H1 (cell line): ENCODE results near the gene CYB561. TPM values are rescaled to one million over a fixed set of nuclear protein-coding genes. Genes with fewer than 3 reads are reported as not detected.

Source experiments
- CTCF ChIA-PET: fragments of 300-600 bp; sonication (Branson Sonifier 250); formaldehyde crosslinking; loops from one replicate; lab custom pipeline; 2021; ENCODE audit not compliant: partially characterized antibody; lab: Charles Lee
- POLR2A ChIA-PET: fragments of 300-600 bp; sonication (Branson Sonifier 250); formaldehyde crosslinking; loops from one replicate; lab custom pipeline; 2021; ENCODE audit warnings: inconsistent platforms; ENCODE audit not compliant: partially characterized antibody; lab: Charles Lee
- DNase-seq, 2 experiments: peaks; one replicate each; pipeline versions ENCODE4 v3.0.0 to v3.0.0-alpha.2; 2010 to 2022; ENCODE audit warnings: low spot score in 2 of 2, low read depth in 1 of 2, mixed read lengths in 1 of 2
- FAIRE-seq: peaks from 2 replicates; lab custom pipeline; 2011; peaks lifted over from hg19 to GRCh38; lab: Jason Lieb, UNC
- H2AFZ ChIP-seq: 2 replicates; pipeline ENCODE4 v1.8.1; 2012; ENCODE audit warnings: low read length, inconsistent platforms
- H2AK5ac ChIP-seq: 2 replicates; pipeline ENCODE4 v1.6.1; 2013; ENCODE audit warnings: low read depth, low read length
- H2BK120ac ChIP-seq: replicated peaks from 2 replicates; pipeline ENCODE3; 2013; ENCODE audit warnings: low read depth, low read length, inconsistent platforms
- H2BK12ac ChIP-seq: 2 replicates; pipeline ENCODE4 v1.6.1; 2013; ENCODE audit warnings: low read depth, low read length
- H2BK15ac ChIP-seq: 2 replicates; pipeline ENCODE4 v1.6.1; 2013; ENCODE audit warnings: low read length
- H2BK20ac ChIP-seq: 2 replicates; pipeline ENCODE4 v1.6.1; 2013; ENCODE audit warnings: low read length
- H2BK5ac ChIP-seq: 2 replicates; pipeline ENCODE4 v1.6.1; 2013; ENCODE audit warnings: low read depth, low read length
- H3K14ac ChIP-seq: 2 replicates; pipeline ENCODE4 v1.6.1; 2013; ENCODE audit warnings: inconsistent platforms; ENCODE audit not compliant: insufficient read length
- H3K18ac ChIP-seq: 2 replicates; pipeline ENCODE4 v1.6.1; 2013; ENCODE audit warnings: low read length; ENCODE audit errors: extremely low read depth
- H3K23ac ChIP-seq: 2 replicates; pipeline ENCODE4 v1.6.1; 2013; ENCODE audit warnings: inconsistent platforms; ENCODE audit not compliant: insufficient read length
- H3K23me2 ChIP-seq: 2 replicates; pipeline ENCODE4 v1.6.1; 2013; ENCODE audit warnings: low read depth, low read length
- H3K27ac ChIP-seq: 2 replicates; pipeline ENCODE4 v1.6.1; 2011; ENCODE audit warnings: low read depth, low read length, inconsistent platforms
- H3K27me3 ChIP-seq, 4 experiments: replicated peaks in 1 of 4; 1 replicate in 1 of 4; 2 replicates in 3 of 4; pipeline versions ENCODE4 v1.6.1 to v1.8.1; 2011 to 2013; ENCODE audit warnings: low read length in 3 of 4, mild to moderate bottlenecking in 3 of 4, inconsistent platforms in 2 of 4, mixed read lengths in 2 of 4, moderate library complexity in 1 of 4; ENCODE audit not compliant: control insufficient read depth in 3 of 4, insufficient read depth in 3 of 4; ENCODE audit errors: extremely low read depth in 1 of 4
- H3K36me3 ChIP-seq, 4 experiments: 2 replicates each; pipeline versions ENCODE4 v1.6.1 to v1.8.1; 2011 to 2013; ENCODE audit warnings: mild to moderate bottlenecking in 4 of 4, low read length in 3 of 4, moderate library complexity in 2 of 4, control low read depth in 1 of 4, inconsistent platforms in 1 of 4; ENCODE audit not compliant: insufficient read depth in 4 of 4, control insufficient read depth in 2 of 4
- H3K4ac ChIP-seq: replicated peaks from 2 replicates; pipeline ENCODE3; 2013; ENCODE audit warnings: low read length, low read depth, mixed read lengths, inconsistent platforms; ENCODE audit not compliant: insufficient read length
- H3K4me1 ChIP-seq, 4 experiments: replicated peaks in 1 of 4; 1 replicate in 1 of 4; 2 replicates in 3 of 4; pipeline versions ENCODE4 v1.6.1 to v1.8.1; 2011 to 2013; ENCODE audit warnings: low read length in 3 of 4, inconsistent platforms in 2 of 4, mixed read lengths in 1 of 4; ENCODE audit not compliant: insufficient read depth in 4 of 4, control insufficient read depth in 3 of 4
- H3K4me2 ChIP-seq, 2 experiments: 2 replicates each; pipeline versions ENCODE4 v1.6.1 to v1.8.1; 2011 to 2013; ENCODE audit warnings: low read depth in 2 of 2, low read length in 2 of 2, control low read depth in 1 of 2, inconsistent platforms in 1 of 2, mild to moderate bottlenecking in 1 of 2; ENCODE audit not compliant: insufficient read depth in 1 of 2
- H3K4me3 ChIP-seq, 4 experiments: fragments of 200-600, 300-600 bp in 1 of 4; sonication (generic), shearing (Covaris generic), sonication (Bioruptor Twin) in 1 of 4; 2 replicates each; pipeline versions ENCODE4 v1.5.1 to v1.8.1; 2011 to 2016; ENCODE audit warnings: low read length in 4 of 4, low read depth in 3 of 4, control low read depth in 2 of 4, inconsistent platforms in 2 of 4, mild to moderate bottlenecking in 2 of 4, mixed read lengths in 1 of 4, moderate library complexity in 1 of 4; ENCODE audit not compliant: insufficient read depth in 2 of 4; ENCODE audit errors: extremely low read depth in 1 of 4
- H3K56ac ChIP-seq: replicated peaks from 2 replicates; pipeline ENCODE3; 2013; ENCODE audit warnings: low read depth, mild to moderate bottlenecking, mixed read lengths, low read length, inconsistent platforms; ENCODE audit not compliant: insufficient read length
- H3K79me1 ChIP-seq: 2 replicates; pipeline ENCODE4 v1.6.1; 2013; ENCODE audit warnings: low read depth, low read length, control low read depth
- H3K79me2 ChIP-seq, 2 experiments: 2 replicates each; pipeline versions ENCODE4 v1.6.1 to v1.8.1; 2012 to 2013; ENCODE audit warnings: low read length in 2 of 2, mild to moderate bottlenecking in 2 of 2, inconsistent platforms in 1 of 2; ENCODE audit not compliant: insufficient read depth in 2 of 2, control insufficient read depth in 1 of 2
- H3K9ac ChIP-seq, 4 experiments: replicated peaks in 1 of 4; 1 replicate in 1 of 4; 2 replicates in 3 of 4; pipeline versions ENCODE4 v1.6.1 to v1.8.1; 2011 to 2013; ENCODE audit warnings: low read depth in 3 of 4, low read length in 3 of 4, control low read depth in 2 of 4, mild to moderate bottlenecking in 2 of 4, moderate library complexity in 2 of 4, inconsistent platforms in 1 of 4; ENCODE audit errors: extremely low read depth in 1 of 4
- H3K9me3 ChIP-seq, 2 experiments: 2 replicates each; pipeline versions ENCODE4 v1.6.1 to v1.8.1; 2012 to 2013; ENCODE audit warnings: mild to moderate bottlenecking in 2 of 2, moderate library complexity in 2 of 2, control low read depth in 1 of 2, inconsistent platforms in 1 of 2, low read depth in 1 of 2, low read length in 1 of 2, mixed read lengths in 1 of 2; ENCODE audit not compliant: insufficient read depth in 2 of 2
- H4K20me1 ChIP-seq, 2 experiments: replicated peaks in 1 of 2; 2 replicates each; pipeline versions ENCODE3 to v1.8.1; 2011 to 2013; ENCODE audit warnings: inconsistent platforms in 2 of 2, low read length in 2 of 2, mild to moderate bottlenecking in 1 of 2; ENCODE audit not compliant: insufficient read depth in 2 of 2, control insufficient read depth in 1 of 2
- H4K5ac ChIP-seq: 2 replicates; pipeline ENCODE4 v1.6.1; 2013; ENCODE audit warnings: low read length, low read depth, mixed read lengths, inconsistent platforms; ENCODE audit not compliant: insufficient read length
- H4K8ac ChIP-seq: 2 replicates; pipeline ENCODE4 v1.8.0; 2013; ENCODE audit warnings: mild to moderate bottlenecking, moderate library complexity, low read length, inconsistent platforms; ENCODE audit not compliant: insufficient read depth; ENCODE audit errors: extremely low read depth
- H4K91ac ChIP-seq: replicated peaks from 2 replicates; pipeline ENCODE3; 2013; ENCODE audit warnings: low read length, mixed read lengths, inconsistent platforms; ENCODE audit not compliant: insufficient read length
- HDAC2 ChIP-seq, 2 experiments: fragments of 300-600 bp in 1 of 2; sonication (generic) in 1 of 2; IDR thresholded peaks; 2 replicates each; pipeline ENCODE4 v1.6.1; 2011 to 2012; ENCODE audit warnings: low read depth in 2 of 2, low read length in 2 of 2, mild to moderate bottlenecking in 2 of 2, moderate library complexity in 2 of 2, borderline replicate concordance in 1 of 2, inconsistent platforms in 1 of 2
- SIN3A ChIP-seq, 2 experiments: IDR thresholded peaks in 1 of 2; conservative IDR thresholded peaks in 1 of 2; 2 replicates each; pipeline ENCODE4 v1.6.1; 2011 to 2012; ENCODE audit warnings: low read length in 2 of 2, improper control_type of control experiment in 1 of 2, low read depth in 1 of 2, mild to moderate bottlenecking in 1 of 2
- WGBS, 2 experiments: shearing (Covaris generic) in 1 of 2; methylation state at CpG; one replicate each; pipeline versions ENCODE4 v1.1.6 to v1.1.7; 2013 to 2015; ENCODE audit warnings: low lambda C conversion rate in 2 of 2, mixed read lengths in 2 of 2, inconsistent platforms in 1 of 2, low coverage in 1 of 2, missing lambda C conversion rate in 1 of 2; ENCODE audit not compliant: insufficient replicate concordance in 2 of 2, insufficient coverage in 1 of 2, insufficient read length in 1 of 2; ENCODE audit errors: extremely low coverage in 1 of 2, missing lambda C conversion rate in 1 of 2; 5-methylcytosine and 5-hydroxymethylcytosine counted together
- polyA plus RNA-seq, 7 experiments: library from polyadenylated mRNA; depleted of rRNA in 3 of 7; stranded (reverse) in 5 of 7; unstranded in 2 of 7; fragments of >200 nt in 5 of 7; fragments of 200-250 nt in 2 of 7; gene quantifications; 1 replicate in 5 of 7; 2 replicates in 1 of 7; 4 replicates in 1 of 7; pipeline versions ENCODE4 v1.2.1 to v1.2.3, GENCODE V29; 2011 to 2013; ENCODE audit warnings: missing spikeins in 2 of 7, mixed read lengths in 2 of 7
- total RNA-seq: library from RNA; stranded (reverse); fragmentation: NEBNext Ultra II Directional; extraction: Animal tissue kit (Norgen Biotek cat#: 25700); gene quantifications from 2 replicates; pipeline ENCODE4 v1.2.1, GENCODE V29; 2021

The CYB561 gene
- total and polyA plus RNA-seq, 2 of the 8 experiments (the other 6 are each of a cell fraction or from before 2014, with no cell fraction given): 19.7 to 23.4 TPM

GRCh38 chr17:63445065-63445464 lies 1.0 kb downstream of the CYB561 start:
- no peak for DNase-seq
- H2AFZ ChIP-seq: no peak overlapping the region
- FAIRE-seq: no peak
- H3K9me3 ChIP-seq: no peaks in the 10 kb centered on the region
- peak overlapping the region; percentile 73 to 96 for H3K4me2 ChIP-seq
- no peak overlapping the region for H3K56ac ChIP-seq
- H2BK5ac ChIP-seq: no peak overlapping the region
- no peak overlapping the region for H4K91ac ChIP-seq
- H2AK5ac ChIP-seq: no peak overlapping the region
- no peak overlapping the region; the same call in 1 of the 2 replicates for H2BK15ac ChIP-seq
- H3K23ac ChIP-seq: no peak overlapping the region
- H3K9ac ChIP-seq: no peak overlapping the region
- H4K20me1 ChIP-seq: peaks cover 0 to 2% of the 10 kb centered on the region in 2 experiments
- H3K4me3 ChIP-seq: peak overlapping the region in 2 of 4 experiments; percentile 53 to 74; a peak in 6 of 8 replicates
- H3K18ac ChIP-seq: no peak overlapping the region
- no peaks in the 10 kb centered on the region for H3K36me3 ChIP-seq
- H3K79me2 ChIP-seq: no peaks in the 10 kb centered on the region
- CTCF ChIA-PET: interaction anchor here (0.6 to 29.0 kb wide), 10 partner anchors 9 to 252 kb away, joined by 3 to 758 read pairs (median 6); partner anchors contain the start of gene ACE
- no peak overlapping the region for H3K27ac ChIP-seq
- no peak overlapping the region for H2BK120ac ChIP-seq
- no peak overlapping the region for H4K5ac ChIP-seq
- peaks cover 0 to 10% (median 2%) of the 10 kb centered on the region in 4 experiments; a peak in 2 of 7 replicates for H3K27me3 ChIP-seq
- H2BK20ac ChIP-seq: no peak overlapping the region
- TF ChIP-seq SIN3A (conservative IDR thresholded peaks at IDR 0.05 in 1 of 2, IDR thresholded peaks at IDR 0.05 in 1 of 2; ENCODE audit: low read depth in 1 of 2, low read length in 2 of 2) (0 out of 4 replicates have a peak, but pooled peaks of 1 of the 2 experiments have one; percentile 9), HDAC2 (IDR thresholded peaks at IDR 0.05; ENCODE audit: borderline replicate concordance in 1 of 2, low read depth in 2 of 2, low read length in 2 of 2) (no peak)
- POLR2A ChIA-PET: interaction anchor here (0.8 to 5.1 kb wide), 5 partner anchors 8 to 42 kb away, joined by 3 to 33 read pairs (median 4); no protein-coding TSS in a partner anchor
- peaks cover 0 to 19% (median 10%) of the 10 kb centered on the region in 4 experiments; a peak in 6 of 7 replicates for H3K4me1 ChIP-seq
- H3K79me1 ChIP-seq: 0 out of 2 replicates have a peak, but pooled peaks cover 3% of the 10 kb centered on the region
- no peak overlapping the region for H3K14ac ChIP-seq
- peaks cover 9% of the 10 kb centered on the region; the same call in 1 of the 2 replicates for H3K23me2 ChIP-seq
- WGBS, 2 experiments: 66% methylated on average over 7 of the region's 7 CpGs; no CpG with 5 or more reads in 1 of the 2 experiments
- H2BK12ac ChIP-seq: no peak overlapping the region
- H4K8ac ChIP-seq: peak overlapping the region; percentile 23; the same call in 1 of the 2 replicates
- H3K4ac ChIP-seq: no peak overlapping the region
